VCaP (cell line): ENCODE results near the gene MRAS.

Experiments used
- H3K27ac ChIP-seq: fragments of 450-650 bp; 2 replicates; pipeline ENCODE4 v1.5.1; 2017
- CTCF ChIP-seq: fragments of 450-650 bp; conservative IDR thresholded peaks from 2 replicates; pipeline ENCODE4 v1.5.1; 2017; ENCODE audit warnings: mild to moderate bottlenecking, moderate library complexity

Gene MRAS

GRCh38 chr3:138355071-138355470 lies 6.7 kb downstream of the MRAS start:
- no peak overlapping the region for H3K27ac ChIP-seq
- TF ChIP-seq CTCF: no peak

GRCh38 chr3:138356730-138357405 lies 8.5 kb downstream of the MRAS start:
- no peak for TF ChIP-seq CTCF
- no peak overlapping the region for H3K27ac ChIP-seq

- TF ChIP-seq CTCF: no peak
- no peak overlapping the region for H3K27ac ChIP-seq
These were observed 11.0 kb downstream of the MRAS start for GRCh38 chr3:138359148-138359918.

- TF ChIP-seq CTCF: no peak
These were observed 11.8 kb downstream of the MRAS start for GRCh38 chr3:138359919-138360868.

GRCh38 chr3:138360869-138361525 lies 12.6 kb downstream of the MRAS start:
- TF ChIP-seq CTCF: no peak
- H3K27ac ChIP-seq: no peak overlapping the region

More at GRCh38 chr3:138359919-138360868, 11.8 kb downstream of the MRAS start:
- H3K27ac ChIP-seq: no peak overlapping the region

GRCh38 chr3:138361561-138361971 lies 13.2 kb downstream of the MRAS start:
- no peak overlapping the region for H3K27ac ChIP-seq
- TF ChIP-seq CTCF: no peak
